Measurements from ENCODE around the gene ZNF865.

Gene ZNF865

GRCh38 chr19:55654323-55654867 is 48.9 kb downstream of the ZNF865 start:
- peak; percentile 97 for DNase-seq (ENCODE audit: low read depth)
- no peak for TF ChIP-seq CTCF (conservative IDR thresholded peaks at IDR 0.05; ENCODE audit: low read depth, low read length)
- peak overlapping the region; percentile 89 for H3K4me3 ChIP-seq (ENCODE audit: low read length)

- TF ChIP-seq CTCF (conservative IDR thresholded peaks at IDR 0.05; ENCODE audit: low read depth, low read length), result no peak
- H3K4me3 ChIP-seq (ENCODE audit: low read length), result peak within 1 kb of the TSS; percentile 89
- DNase-seq (ENCODE audit: low read depth), result peak; percentile 54
Observed at GRCh38 chr19:55654868-55655647, 49.6 kb downstream of the ZNF865 start, which contains the start of gene U2AF2. Gene U2AF2, plus strand, starts transcription at chr19:55655035. Its CDS starts 70 bp downstream, at chr19:55655105.

- TF ChIP-seq CTCF (conservative IDR thresholded peaks at IDR 0.05; ENCODE audit: low read depth, low read length), result no peak
- peak overlapping the region; percentile 68 for H3K4me3 ChIP-seq (ENCODE audit: low read length)
- no peak for DNase-seq (ENCODE audit: low read depth)
Observed at GRCh38 chr19:55655648-55656040, 50.2 kb downstream of the ZNF865 start.

GRCh38 chr19:55656552-55656951 is 51.1 kb downstream of the ZNF865 start:
- peak overlapping the region; percentile 68 for H3K4me3 ChIP-seq (ENCODE audit: low read length)
- DNase-seq (ENCODE audit: low read depth), result no peak
- TF ChIP-seq CTCF (conservative IDR thresholded peaks at IDR 0.05; ENCODE audit: low read depth, low read length), result no peak

GRCh38 chr19:55656988-55657747 is 51.7 kb downstream of the ZNF865 start:
- DNase-seq (ENCODE audit: low read depth), result no peak
- H3K4me3 ChIP-seq (ENCODE audit: low read length), result peak overlapping the region; percentile 68
- TF ChIP-seq CTCF (conservative IDR thresholded peaks at IDR 0.05; ENCODE audit: low read depth, low read length), result no peak

- no peak for TF ChIP-seq CTCF (conservative IDR thresholded peaks at IDR 0.05; ENCODE audit: low read depth, low read length)
- H3K4me3 ChIP-seq (ENCODE audit: low read length), result no peak overlapping the region
- DNase-seq (ENCODE audit: low read depth), result no peak
Observed at GRCh38 chr19:55658846-55659459, 53.5 kb downstream of the ZNF865 start.

All from retinal pigment epithelial cell (primary cell).